DND-41 (cell line): ENCODE data around the gene MTG2.

Experiments used
- ATAC-seq: fragments of 200-7000 bp; cut with Tn5 transposase; 3 replicates; pipeline ENCODE4 v1.9.1; 2021; ENCODE audit warnings: low read depth; ENCODE audit not compliant: insufficient read depth
- DNase-seq: peaks from one replicate; pipeline ENCODE4 v3.0.0-alpha.2; 2020
- H2AFZ ChIP-seq: 2 replicates; pipeline ENCODE4 v1.6.0; 2012; ENCODE audit warnings: low read depth, low read length
- H3K27ac ChIP-seq: 2 replicates; pipeline ENCODE4 v1.5.1; 2012; ENCODE audit warnings: low read length, inconsistent platforms
- H3K27me3 ChIP-seq: fragments of 200-600 bp; sonication (generic); 2 replicates; pipeline ENCODE4 v1.6.0; 2012; ENCODE audit warnings: low read length, mild to moderate bottlenecking, inconsistent platforms; ENCODE audit not compliant: insufficient read depth, poor library complexity
- H3K36me3 ChIP-seq: 2 replicates; pipeline ENCODE4 v1.5.1; 2012; ENCODE audit warnings: low read length, inconsistent platforms; ENCODE audit not compliant: insufficient read depth
- H3K4me1 ChIP-seq: 2 replicates; pipeline ENCODE4 v1.5.1; 2012; ENCODE audit warnings: mild to moderate bottlenecking, low read length; ENCODE audit not compliant: insufficient read depth
- H3K4me2 ChIP-seq: 2 replicates; pipeline ENCODE4 v1.6.0; 2012; ENCODE audit warnings: mild to moderate bottlenecking, moderate library complexity, low read length, inconsistent platforms; ENCODE audit not compliant: insufficient read depth
- H3K4me3 ChIP-seq, 2 experiments: fragments of 200-600 bp in 1 of 2; shearing (Covaris generic) in 1 of 2; 2 replicates each; pipeline ENCODE4 v1.5.1; 2012 to 2016; ENCODE audit warnings: inconsistent platforms in 2 of 2, low read length in 2 of 2, mild to moderate bottlenecking in 2 of 2, low read depth in 1 of 2, moderate library complexity in 1 of 2
- H3K79me2 ChIP-seq: 2 replicates; pipeline ENCODE4 v1.6.0; 2012; ENCODE audit warnings: low read length, inconsistent platforms; ENCODE audit not compliant: insufficient read depth
- H3K9ac ChIP-seq: 2 replicates; pipeline ENCODE4 v1.6.0; 2012; ENCODE audit warnings: low read depth, mild to moderate bottlenecking, inconsistent platforms, low read length, moderate library complexity
- H3K9me3 ChIP-seq: 2 replicates; pipeline ENCODE4 v1.5.1; 2012; ENCODE audit warnings: low read length, moderate library complexity, mild to moderate bottlenecking, inconsistent platforms; ENCODE audit not compliant: insufficient read depth, severe bottlenecking
- H4K20me1 ChIP-seq: 2 replicates; pipeline ENCODE4 v1.6.0; 2012; ENCODE audit warnings: low read length; ENCODE audit not compliant: insufficient read depth
- CTCF ChIP-seq: IDR thresholded peaks from 2 replicates; pipeline ENCODE4 v1.5.1; 2012; ENCODE audit warnings: borderline replicate concordance, low read length, moderate library complexity, mild to moderate bottlenecking; ENCODE audit not compliant: poor library complexity, severe bottlenecking; ENCODE audit errors: extremely low read depth
- EZH2 ChIP-seq: IDR thresholded peaks from 3 replicates; pipeline ENCODE4 v1.6.1; 2012; ENCODE audit warnings: borderline replicate concordance, low read depth, mild to moderate bottlenecking, moderate library complexity, low read length, inconsistent platforms; ENCODE audit not compliant: severe bottlenecking

MTG2 gene

GRCh38 chr20:62244644-62245108, 61.8 kb downstream of the MTG2 start:
- H3K9me3 ChIP-seq: no peaks in the 10 kb centered on the region
- no peak for DNase-seq
- H3K27me3 ChIP-seq: no peaks in the 10 kb centered on the region
- H2AFZ ChIP-seq: no peak overlapping the region
- H3K9ac ChIP-seq: no peak overlapping the region
- peaks cover 24% of the 10 kb centered on the region for H3K36me3 ChIP-seq
- TF ChIP-seq CTCF (no peak), EZH2 (no peak)
- H3K4me2 ChIP-seq: no peak overlapping the region
- no peak overlapping the region for H3K27ac ChIP-seq
- peaks cover 12% of the 10 kb centered on the region for H3K4me1 ChIP-seq
- peaks cover 80% of the 10 kb centered on the region for H4K20me1 ChIP-seq
- no peak for ATAC-seq
- H3K79me2 ChIP-seq: peaks cover 89% of the 10 kb centered on the region
- no peak overlapping the region for H3K4me3 ChIP-seq

DNA sequence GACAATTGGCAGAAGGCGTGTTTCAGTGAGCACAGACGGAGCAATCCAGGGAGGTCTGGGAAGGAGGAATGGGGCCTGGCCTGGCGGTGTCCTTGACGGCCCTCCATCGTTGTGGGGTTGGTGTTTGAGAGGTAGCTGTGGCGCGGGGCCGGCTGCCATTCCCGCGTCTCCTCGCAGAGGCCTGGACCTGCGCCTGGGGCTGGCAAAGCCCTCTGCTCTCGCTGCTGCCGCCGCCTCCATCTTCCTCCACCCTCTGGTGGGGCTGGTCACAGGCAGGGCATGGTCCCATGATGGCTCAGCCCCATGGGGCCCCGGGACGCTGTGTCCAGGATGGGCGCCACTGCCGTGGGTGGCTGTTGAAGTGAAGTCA, 63.1 kb downstream of the MTG2 start:
- H3K4me2 ChIP-seq: no peak overlapping the region
- H3K4me1 ChIP-seq: 0 out of 2 replicates have a peak, but pooled peaks cover under 1% of the 10 kb centered on the region
- TF ChIP-seq EZH2 (no peak), CTCF (no peak)
- H3K36me3 ChIP-seq: peaks cover 17% of the 10 kb centered on the region
- H3K9me3 ChIP-seq: no peaks in the 10 kb centered on the region
- no peak overlapping the region for H3K4me3 ChIP-seq
- no peak overlapping the region for H3K27ac ChIP-seq
- ATAC-seq (no peak), DNase-seq (no peak)
- peaks cover 80% of the 10 kb centered on the region for H4K20me1 ChIP-seq
- H3K79me2 ChIP-seq: peaks cover 89% of the 10 kb centered on the region
- no peaks in the 10 kb centered on the region for H3K27me3 ChIP-seq
- H2AFZ ChIP-seq: no peak overlapping the region
- H3K9ac ChIP-seq: no peak overlapping the region

- H3K36me3 ChIP-seq: peaks cover 15% of the 10 kb centered on the region
- H3K4me3 ChIP-seq: no peak overlapping the region
- no peak overlapping the region for H3K27ac ChIP-seq
- H2AFZ ChIP-seq: no peak overlapping the region
- H3K4me2 ChIP-seq: no peak overlapping the region
- peaks cover 76% of the 10 kb centered on the region for H4K20me1 ChIP-seq
- no peaks in the 10 kb centered on the region for H3K4me1 ChIP-seq
- peaks cover 84% of the 10 kb centered on the region for H3K79me2 ChIP-seq
- DNase-seq (no peak), ATAC-seq (no peak)
- TF ChIP-seq EZH2 (no peak), CTCF (no peak)
- no peak overlapping the region for H3K9ac ChIP-seq
- no peaks in the 10 kb centered on the region for H3K9me3 ChIP-seq
- H3K27me3 ChIP-seq: no peaks in the 10 kb centered on the region
These were observed 63.6 kb downstream of the MTG2 start for GRCh38 chr20:62246431-62246830.
